HepG2 (cell line): ENCODE results near the gene UBB. TPM values are rescaled to one million over a fixed set of nuclear protein-coding genes. Genes with fewer than 3 reads are reported as not detected.
A peak's percentile ranks its signal among the peaks of the same experiment; 100 is the strongest.

Experiments used
- AKAP8 ChIP-seq: sonication (generic); formaldehyde crosslinking; IDR thresholded peaks from 2 replicates; pipeline ENCODE4 v1.5.1; 2020; ENCODE audit warnings: mild to moderate bottlenecking, missing genetic modification reagents
- ESRRA ChIP-seq: sonication (generic); formaldehyde crosslinking; IDR thresholded peaks from 2 replicates; pipeline ENCODE4 v1.5.1; 2020; ENCODE audit warnings: mild to moderate bottlenecking, low read depth, missing genetic modification reagents
- HHEX ChIP-seq: IDR thresholded peaks from 2 replicates; pipeline ENCODE4 v1.6.1; 2016; ENCODE audit warnings: control low read depth
- KAT8 ChIP-seq: IDR thresholded peaks from 2 replicates; pipeline ENCODE4 v1.6.1; 2016; ENCODE audit warnings: missing genetic modification reagents, missing compliant biosample characterization
- MAF1 ChIP-seq: sonication (generic); formaldehyde crosslinking; IDR thresholded peaks from 2 replicates; pipeline ENCODE4 v1.5.0; 2020; ENCODE audit warnings: missing genetic modification reagents, borderline replicate concordance
- PHF21A ChIP-seq: sonication (generic); formaldehyde crosslinking; IDR thresholded peaks from 2 replicates; pipeline ENCODE4 v1.5.0; 2020; ENCODE audit warnings: mild to moderate bottlenecking, missing genetic modification reagents
- POLR2AphosphoS2 ChIP-seq: IDR thresholded peaks from 2 replicates; pipeline ENCODE4 v1.6.1; 2011; ENCODE audit warnings: low read depth, low read length, improper control_type of control experiment
- PTBP1 ChIP-seq: fragments of 200-400 bp; formaldehyde crosslinking; IDR thresholded peaks from 2 replicates; pipeline ENCODE4 v1.6.1; 2018; ENCODE audit warnings: low read length, low read depth; ENCODE audit not compliant: poor library complexity, severe bottlenecking
- RCOR2 ChIP-seq: IDR thresholded peaks from 2 replicates; pipeline ENCODE4 v1.6.1; 2016; ENCODE audit warnings: missing biosample characterization, missing genetic modification reagents
- RXRA ChIP-seq: sonication (generic); formaldehyde crosslinking; IDR thresholded peaks from 2 replicates; pipeline ENCODE4 v1.5.1; 2020; ENCODE audit warnings: missing genetic modification reagents
- SNAI1 ChIP-seq: sonication (generic); formaldehyde crosslinking; IDR thresholded peaks from 2 replicates; pipeline ENCODE4 v1.5.0; 2020; ENCODE audit warnings: mild to moderate bottlenecking, missing genetic modification reagents, borderline replicate concordance
- SOX5 ChIP-seq: IDR thresholded peaks from 2 replicates; pipeline ENCODE4 v1.6.1; 2016; ENCODE audit warnings: borderline replicate concordance
- SRSF9 ChIP-seq: fragments of 200-400 bp; formaldehyde crosslinking; IDR thresholded peaks from 2 replicates; pipeline ENCODE4 v1.6.1; 2018; ENCODE audit warnings: borderline replicate concordance, mild to moderate bottlenecking, low read depth, low read length; ENCODE audit not compliant: insufficient read depth, poor library complexity, severe bottlenecking
- TBX2 ChIP-seq: sonication (generic); formaldehyde crosslinking; IDR thresholded peaks from 2 replicates; pipeline ENCODE4 v1.5.0; 2020; ENCODE audit warnings: missing genetic modification reagents, mild to moderate bottlenecking, borderline replicate concordance
- TRIM24 ChIP-seq: sonication (generic); formaldehyde crosslinking; IDR thresholded peaks from 2 replicates; pipeline ENCODE4 v1.8.0; 2022; ENCODE audit warnings: mild to moderate bottlenecking, missing genetic modification reagents
- YY1 ChIP-seq: IDR thresholded peaks from 2 replicates; pipeline ENCODE4 v1.6.1; 2011; ENCODE audit warnings: low read length, low read depth, moderate library complexity, mild to moderate bottlenecking; ENCODE audit not compliant: insufficient read depth, insufficient replicate concordance
- ZNF101 ChIP-seq: sonication (generic); formaldehyde crosslinking; IDR thresholded peaks from 2 replicates; pipeline ENCODE4 v1.4.0; 2020; ENCODE audit warnings: mild to moderate bottlenecking, low read depth, missing genetic modification reagents, borderline replicate concordance
- ZNF264 ChIP-seq: sonication (generic); formaldehyde crosslinking; IDR thresholded peaks from 2 replicates; pipeline ENCODE4 v1.4.0; 2020; ENCODE audit warnings: missing genetic modification reagents
- ZNF605 ChIP-seq: sonication (generic); formaldehyde crosslinking; IDR thresholded peaks from 2 replicates; pipeline ENCODE4 v1.8.0; 2022; ENCODE audit warnings: mild to moderate bottlenecking, missing genetic modification reagents
- ZNF75D ChIP-seq: sonication (generic); formaldehyde crosslinking; IDR thresholded peaks from 2 replicates; pipeline ENCODE4 v1.8.1; 2023; ENCODE audit warnings: missing genetic modification reagents, mild to moderate bottlenecking, borderline replicate concordance
- ZSCAN25 ChIP-seq: sonication (generic); formaldehyde crosslinking; IDR thresholded peaks from 2 replicates; pipeline ENCODE4 v1.8.0; 2022; ENCODE audit warnings: mild to moderate bottlenecking, missing genetic modification reagents
- polyA plus RNA-seq, 8 experiments: library from polyadenylated mRNA; depleted of rRNA in 3 of 8; stranded (reverse) in 7 of 8; unstranded in 1 of 8; fragments of >200 nt; fragmentation: Illumina TruSeq in 4 of 8; extraction: Trizol in 4 of 8; gene quantifications; 2 replicates each; pipeline versions ENCODE4 v1.2.1 to v1.2.3, GENCODE V29; 2011 to 2016; ENCODE audit warnings: low read depth in 4 of 8, missing spikeins in 1 of 8, mixed read lengths in 1 of 8; ENCODE audit not compliant: insufficient read depth in 1 of 8
- total RNA-seq, 5 experiments: library from RNA; depleted of rRNA; stranded (reverse); fragments of >200 nt; fragmentation: Illumina TruSeq; extraction: Trizol; gene quantifications; 2 replicates each; pipeline ENCODE4 v1.2.3, GENCODE V29; 2016; ENCODE audit warnings: low read depth in 1 of 5
- TF ChIP-seq, protein P1 (sequence below): IDR thresholded peaks from 2 replicates; pipeline ENCODE4 v1.6.1; 2012; ENCODE audit warnings: inconsistent platforms
- TF ChIP-seq, protein P2 (sequence below): sonication (generic); formaldehyde crosslinking; IDR thresholded peaks from 2 replicates; pipeline ENCODE4 v1.8.0; 2022; ENCODE audit warnings: missing genetic modification reagents, mild to moderate bottlenecking, borderline replicate concordance
- TF ChIP-seq, protein P3 (sequence below): IDR thresholded peaks from 2 replicates; pipeline ENCODE4 v1.6.1; 2016; ENCODE audit warnings: mild to moderate bottlenecking
- TF ChIP-seq, protein P4 (sequence below): sonication (generic); formaldehyde crosslinking; IDR thresholded peaks from 2 replicates; pipeline ENCODE4; 2020; ENCODE audit warnings: missing genetic modification reagents, mild to moderate bottlenecking, borderline replicate concordance

UBB gene
- total and polyA plus RNA-seq, 2 of the 13 experiments (the other 11 are each of a cell fraction or from before 2014, with no cell fraction given), result 1,130 to 2,066 TPM

DNA sequence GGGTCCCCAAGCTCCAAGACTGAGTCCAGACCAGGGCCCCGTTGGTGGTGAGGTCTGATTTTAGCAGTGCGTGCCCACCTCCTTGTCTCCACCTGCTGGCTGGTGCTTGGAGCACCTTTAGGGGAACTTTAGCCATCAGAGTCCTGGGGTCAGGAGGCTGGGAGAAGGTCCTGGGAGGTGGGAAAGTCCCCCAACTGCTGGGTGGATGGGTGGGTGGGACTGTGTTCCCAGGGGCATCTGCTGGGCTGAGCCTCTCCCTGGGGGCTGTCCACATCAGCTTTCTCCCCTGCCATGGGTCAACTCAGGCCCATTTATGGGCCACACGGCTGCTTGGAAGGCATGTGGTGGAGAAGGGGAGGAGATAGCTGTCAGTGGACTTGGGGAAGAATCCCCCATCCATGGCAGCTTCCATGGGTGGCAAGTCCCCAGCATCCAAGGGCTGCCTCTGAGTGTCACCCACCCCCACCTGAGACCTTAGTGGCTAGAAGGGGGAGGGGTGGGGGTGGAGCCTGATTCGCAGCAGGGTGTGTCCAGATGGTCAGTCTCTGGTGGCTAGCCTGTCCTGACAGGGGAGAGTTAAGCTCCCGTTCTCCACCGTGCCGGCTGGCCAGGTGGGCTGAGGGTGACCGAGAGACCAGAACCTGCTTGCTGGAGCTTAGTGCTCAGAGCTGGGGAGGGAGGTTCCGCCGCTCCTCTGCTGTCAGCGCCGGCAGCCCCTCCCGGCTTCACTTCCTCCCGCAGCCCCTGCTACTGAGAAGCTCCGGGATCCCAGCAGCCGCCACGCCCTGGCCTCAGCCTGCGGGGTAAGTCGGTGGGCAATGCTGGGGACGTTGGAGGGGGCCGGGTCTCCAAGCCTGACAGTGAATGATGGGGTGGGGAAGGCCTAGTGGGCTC lies 34.4 kb downstream of the UBB start, which contains the start of gene TRPV2 (continued):
- TF ChIP-seq ESRRA (0 out of 2 replicates have a peak, but pooled peaks have one; percentile 27), KAT8 (CRISPR knock-in tag) (no peak), ZSCAN25 (CRISPR knock-in tag) (0 out of 2 replicates have a peak, but pooled peaks have one; percentile 30), SRSF9 (no peak), SNAI1 (no peak), MAF1 (CRISPR knock-in tag) (no peak), HHEX (no peak), TBX2 (CRISPR knock-in tag) (no peak), ZNF605 (CRISPR knock-in tag) (peak; percentile 52; the same call in 1 of the 2 replicates), TRIM24 (CRISPR knock-in tag) (no peak), RXRA (CRISPR knock-in tag) (no peak), YY1 (no peak), PTBP1 (no peak), POLR2AphosphoS2 (no peak), SOX5 (CRISPR knock-in tag) (no peak), ZNF101 (CRISPR knock-in tag) (no peak), PHF21A (CRISPR knock-in tag) (no peak), AKAP8 (no peak), ZNF264 (CRISPR knock-in tag) (no peak), RCOR2 (CRISPR knock-in tag) (no peak), ZNF75D (no peak)
- TF ChIP-seq, protein P1, sequence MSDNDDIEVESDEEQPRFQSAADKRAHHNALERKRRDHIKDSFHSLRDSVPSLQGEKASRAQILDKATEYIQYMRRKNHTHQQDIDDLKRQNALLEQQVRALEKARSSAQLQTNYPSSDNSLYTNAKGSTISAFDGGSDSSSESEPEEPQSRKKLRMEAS, result 0 out of 2 replicates have a peak, but pooled peaks have one; percentile 12
- TF ChIP-seq, protein P2, sequence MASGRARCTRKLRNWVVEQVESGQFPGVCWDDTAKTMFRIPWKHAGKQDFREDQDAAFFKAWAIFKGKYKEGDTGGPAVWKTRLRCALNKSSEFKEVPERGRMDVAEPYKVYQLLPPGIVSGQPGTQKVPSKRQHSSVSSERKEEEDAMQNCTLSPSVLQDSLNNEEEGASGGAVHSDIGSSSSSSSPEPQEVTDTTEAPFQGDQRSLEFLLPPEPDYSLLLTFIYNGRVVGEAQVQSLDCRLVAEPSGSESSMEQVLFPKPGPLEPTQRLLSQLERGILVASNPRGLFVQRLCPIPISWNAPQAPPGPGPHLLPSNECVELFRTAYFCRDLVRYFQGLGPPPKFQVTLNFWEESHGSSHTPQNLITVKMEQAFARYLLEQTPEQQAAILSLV (CRISPR knock-in tag), result peak; percentile 25; the same call in 1 of the 2 replicates
- TF ChIP-seq, protein P3, sequence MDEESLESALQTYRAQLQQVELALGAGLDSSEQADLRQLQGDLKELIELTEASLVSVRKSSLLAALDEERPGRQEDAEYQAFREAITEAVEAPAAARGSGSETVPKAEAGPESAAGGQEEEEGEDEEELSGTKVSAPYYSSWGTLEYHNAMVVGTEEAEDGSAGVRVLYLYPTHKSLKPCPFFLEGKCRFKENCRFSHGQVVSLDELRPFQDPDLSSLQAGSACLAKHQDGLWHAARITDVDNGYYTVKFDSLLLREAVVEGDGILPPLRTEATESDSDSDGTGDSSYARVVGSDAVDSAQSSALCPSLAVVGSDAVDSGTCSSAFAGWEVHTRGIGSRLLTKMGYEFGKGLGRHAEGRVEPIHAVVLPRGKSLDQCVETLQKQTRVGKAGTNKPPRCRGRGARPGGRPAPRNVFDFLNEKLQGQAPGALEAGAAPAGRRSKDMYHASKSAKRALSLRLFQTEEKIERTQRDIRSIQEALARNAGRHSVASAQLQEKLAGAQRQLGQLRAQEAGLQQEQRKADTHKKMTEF, result no peak
- TF ChIP-seq, protein P4, sequence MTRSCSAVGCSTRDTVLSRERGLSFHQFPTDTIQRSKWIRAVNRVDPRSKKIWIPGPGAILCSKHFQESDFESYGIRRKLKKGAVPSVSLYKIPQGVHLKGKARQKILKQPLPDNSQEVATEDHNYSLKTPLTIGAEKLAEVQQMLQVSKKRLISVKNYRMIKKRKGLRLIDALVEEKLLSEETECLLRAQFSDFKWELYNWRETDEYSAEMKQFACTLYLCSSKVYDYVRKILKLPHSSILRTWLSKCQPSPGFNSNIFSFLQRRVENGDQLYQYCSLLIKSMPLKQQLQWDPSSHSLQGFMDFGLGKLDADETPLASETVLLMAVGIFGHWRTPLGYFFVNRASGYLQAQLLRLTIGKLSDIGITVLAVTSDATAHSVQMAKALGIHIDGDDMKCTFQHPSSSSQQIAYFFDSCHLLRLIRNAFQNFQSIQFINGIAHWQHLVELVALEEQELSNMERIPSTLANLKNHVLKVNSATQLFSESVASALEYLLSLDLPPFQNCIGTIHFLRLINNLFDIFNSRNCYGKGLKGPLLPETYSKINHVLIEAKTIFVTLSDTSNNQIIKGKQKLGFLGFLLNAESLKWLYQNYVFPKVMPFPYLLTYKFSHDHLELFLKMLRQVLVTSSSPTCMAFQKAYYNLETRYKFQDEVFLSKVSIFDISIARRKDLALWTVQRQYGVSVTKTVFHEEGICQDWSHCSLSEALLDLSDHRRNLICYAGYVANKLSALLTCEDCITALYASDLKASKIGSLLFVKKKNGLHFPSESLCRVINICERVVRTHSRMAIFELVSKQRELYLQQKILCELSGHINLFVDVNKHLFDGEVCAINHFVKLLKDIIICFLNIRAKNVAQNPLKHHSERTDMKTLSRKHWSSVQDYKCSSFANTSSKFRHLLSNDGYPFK, result no peak
